HG02610 (cell line): ENCODE measurements around the gene GAL3ST2.
"Not testable (repeated sequence)": the region's sequence is repeated elsewhere in the genome, so short reads cannot be mapped to it uniquely, and the experiment has no call there.

Experiments used
- ATAC-seq: cut with Tn5 transposase; IDR thresholded peaks from one replicate; pipeline ENCODE4 v1.9.1; 2021; ENCODE audit warnings: mild to moderate bottlenecking, moderate library complexity; ENCODE audit not compliant: unreplicated experiment

GAL3ST2 gene

DNA sequence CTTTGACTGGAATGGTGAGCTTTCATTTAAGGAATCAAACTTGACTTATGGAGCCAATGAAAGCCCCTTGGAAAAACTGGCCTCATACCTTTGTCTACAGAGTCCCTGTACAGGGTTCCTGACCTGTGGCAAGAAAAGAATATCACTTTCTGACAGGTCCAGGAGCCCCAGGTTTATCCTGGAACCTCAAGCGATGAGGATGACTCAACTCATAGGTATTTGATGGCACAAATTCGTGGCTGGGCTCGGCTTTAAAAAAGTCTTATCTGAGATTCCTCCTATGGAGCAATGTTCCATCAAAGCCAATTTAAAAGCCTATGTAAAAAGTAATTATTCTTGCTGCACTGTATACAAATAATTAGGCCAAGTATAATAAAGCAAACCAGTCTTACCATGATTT, 14.8 kb downstream of the GAL3ST2 start:
- ATAC-seq, result not testable (repeated sequence)

DNA sequence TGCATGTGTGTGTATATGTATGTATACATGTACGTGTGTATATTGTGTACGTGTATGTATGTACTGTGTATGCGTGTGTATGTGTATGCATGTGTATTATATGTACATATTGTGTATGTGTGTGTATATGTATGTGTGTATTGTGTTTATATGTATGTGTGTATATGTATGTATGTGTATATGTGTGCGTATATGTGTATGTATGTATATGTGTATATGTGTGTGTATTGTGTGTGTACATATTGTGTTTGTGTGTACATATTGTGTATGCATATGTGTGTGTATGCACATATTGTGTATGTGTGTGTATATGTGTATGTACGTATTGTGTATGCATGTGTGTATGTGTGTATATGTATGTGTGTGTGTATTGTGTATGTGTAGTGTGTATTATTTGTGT, 16.8 kb downstream of the GAL3ST2 start:
- no peak for ATAC-seq

DNA sequence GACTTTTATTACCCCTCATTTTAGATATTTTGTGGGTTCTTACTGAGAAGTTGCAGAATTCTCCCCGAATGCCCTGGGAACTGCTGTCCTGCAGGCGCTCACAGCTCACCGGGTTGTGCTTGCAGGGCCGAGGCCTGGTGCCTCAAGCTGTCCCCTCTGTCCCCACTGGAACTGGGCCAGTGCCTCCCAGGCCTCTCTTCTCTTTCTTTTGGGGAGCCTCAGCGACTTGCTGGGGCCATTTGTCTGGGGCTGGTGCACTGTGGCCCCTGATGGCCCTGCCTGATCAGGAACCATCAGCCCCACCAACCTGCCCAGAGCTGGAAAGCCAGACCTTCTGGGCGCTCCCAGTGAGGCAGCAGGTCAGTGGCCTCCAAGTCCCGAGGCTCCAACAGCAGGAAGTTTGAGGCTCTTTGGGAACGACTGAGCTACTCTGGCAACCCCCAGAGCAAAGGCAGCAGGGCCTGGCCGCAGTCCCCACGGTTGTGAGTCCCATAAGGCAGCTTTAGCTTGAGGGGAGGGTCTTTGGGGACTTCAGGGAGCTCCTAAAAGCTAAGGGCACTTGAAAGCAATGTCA, 17.7 kb downstream of the GAL3ST2 start:
- no peak for ATAC-seq

DNA sequence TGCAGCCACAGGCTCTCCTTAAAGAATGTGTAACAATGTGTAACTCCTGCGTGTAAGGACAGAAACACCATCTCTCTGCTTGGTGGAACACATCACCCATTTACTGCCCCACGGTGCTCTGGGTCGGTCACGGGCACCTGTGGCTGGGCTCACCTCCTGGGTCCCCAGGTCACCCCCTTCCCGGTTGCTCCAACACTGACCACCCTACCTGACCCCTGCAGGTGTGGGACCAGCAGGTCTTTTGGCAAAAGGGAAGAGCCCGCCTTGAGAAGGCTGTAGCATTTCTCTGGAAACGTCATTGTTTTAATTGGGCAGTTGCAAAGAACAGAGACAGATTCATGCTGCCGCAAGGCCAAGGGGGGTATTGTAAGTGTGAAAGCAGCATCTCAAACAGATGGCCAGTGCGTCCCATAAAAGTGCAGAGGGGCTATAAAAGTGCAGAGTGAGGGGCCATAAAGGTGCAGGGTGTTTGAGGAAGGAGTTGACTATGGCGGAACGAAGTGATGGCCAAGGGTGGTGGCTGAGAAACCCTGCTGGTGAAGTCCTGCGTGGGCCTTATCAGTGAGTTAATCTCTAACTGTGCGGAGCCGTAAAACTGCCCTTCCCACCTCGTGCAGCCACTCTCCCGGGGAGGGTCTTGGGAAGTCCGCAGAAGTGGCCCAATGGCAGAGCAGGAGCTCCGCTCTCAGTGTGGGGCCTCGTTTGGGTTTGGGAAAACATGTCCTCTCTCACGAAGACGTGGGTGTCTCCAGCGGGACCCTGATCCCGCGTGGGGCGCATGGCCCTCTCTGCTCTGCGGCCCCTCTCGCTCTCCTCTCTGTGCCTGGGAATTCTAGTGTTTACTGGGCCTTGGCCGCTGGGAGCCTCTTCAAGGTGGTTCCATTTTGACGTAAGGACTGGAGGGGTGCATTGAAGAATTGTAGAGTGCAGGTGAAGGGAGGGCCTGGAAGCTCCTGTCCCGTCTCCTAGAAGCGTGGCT, 18.7 kb downstream of the GAL3ST2 start:
- ATAC-seq, result no peak

DNA sequence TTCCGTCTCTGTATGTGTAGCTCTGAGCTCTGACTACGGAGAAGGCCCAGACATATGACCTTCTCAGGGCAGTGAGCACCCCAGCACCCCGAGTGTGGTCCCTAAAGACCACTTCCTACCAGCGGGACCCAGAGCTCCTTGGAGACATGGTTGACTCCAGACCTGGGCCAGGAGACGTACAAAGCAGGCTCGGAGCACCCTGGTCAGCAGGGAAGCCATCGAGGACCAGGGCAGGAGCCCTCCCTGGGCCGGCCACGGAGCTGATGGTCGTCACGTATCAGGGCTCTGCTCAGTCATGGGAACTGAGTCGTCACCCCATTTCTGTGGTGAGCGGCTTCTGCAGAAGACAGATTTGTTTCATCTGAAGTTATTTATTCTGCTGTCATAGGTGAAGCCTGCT, 19.6 kb downstream of the GAL3ST2 start:
- ATAC-seq, result no peak

DNA sequence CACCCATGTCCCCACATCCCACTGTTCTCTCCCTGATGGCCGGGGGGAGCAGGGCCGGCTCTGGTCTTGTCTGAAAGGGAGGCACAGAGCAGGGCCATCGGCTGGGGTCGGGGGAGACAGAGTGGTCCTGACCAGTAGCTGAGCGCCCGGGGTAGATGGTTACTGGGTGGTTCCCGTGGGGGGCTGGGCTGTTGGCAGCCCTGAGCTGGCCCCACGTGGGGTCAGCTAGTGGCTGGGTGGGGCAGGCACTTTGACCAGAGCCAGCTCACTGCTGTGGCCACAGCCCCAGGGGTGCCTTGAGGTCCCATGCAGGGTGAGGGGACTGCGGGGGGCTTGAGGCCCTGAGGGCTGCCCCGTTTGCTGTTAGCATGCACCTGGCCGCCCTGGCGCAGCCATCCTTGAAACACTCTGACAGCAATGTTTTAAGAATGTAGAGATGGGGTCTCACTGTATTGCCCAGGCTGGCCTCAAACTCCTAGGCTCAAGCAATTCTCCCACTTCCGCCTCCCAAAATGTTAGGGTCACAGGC, 20.1 kb downstream of the GAL3ST2 start:
- ATAC-seq, result no peak

DNA sequence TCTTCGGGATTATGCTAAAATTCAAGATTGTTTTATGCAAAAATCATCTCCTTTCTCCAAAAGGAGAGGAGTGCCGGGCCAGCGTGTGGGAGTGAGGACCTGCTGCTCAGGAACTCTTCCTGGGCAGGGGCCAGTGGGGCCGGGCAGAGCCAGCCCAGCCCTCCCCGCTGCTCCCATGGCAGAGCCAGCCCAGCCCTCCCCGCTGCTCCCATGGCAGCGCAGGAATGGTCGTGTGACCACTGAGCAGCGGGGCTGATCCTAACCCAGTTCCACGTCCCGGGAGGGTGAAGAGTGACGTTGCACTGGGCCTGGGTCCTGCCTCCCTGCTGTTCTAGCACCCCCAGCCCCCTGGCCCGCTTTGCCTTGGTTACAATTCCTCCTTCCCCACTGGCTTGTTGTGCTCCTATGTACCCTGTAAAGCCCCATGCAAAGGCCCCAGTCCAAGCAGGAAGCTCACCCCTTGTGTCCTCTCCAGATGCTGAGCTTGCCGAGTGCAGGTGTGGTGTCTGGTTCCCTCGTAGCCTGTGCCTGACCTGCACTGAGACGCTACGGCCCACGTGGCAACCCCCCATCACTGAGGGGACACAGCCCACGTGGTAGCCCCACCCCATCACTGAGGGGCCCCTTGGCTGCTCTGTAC, 20.9 kb downstream of the GAL3ST2 start:
- ATAC-seq, result no peak

DNA sequence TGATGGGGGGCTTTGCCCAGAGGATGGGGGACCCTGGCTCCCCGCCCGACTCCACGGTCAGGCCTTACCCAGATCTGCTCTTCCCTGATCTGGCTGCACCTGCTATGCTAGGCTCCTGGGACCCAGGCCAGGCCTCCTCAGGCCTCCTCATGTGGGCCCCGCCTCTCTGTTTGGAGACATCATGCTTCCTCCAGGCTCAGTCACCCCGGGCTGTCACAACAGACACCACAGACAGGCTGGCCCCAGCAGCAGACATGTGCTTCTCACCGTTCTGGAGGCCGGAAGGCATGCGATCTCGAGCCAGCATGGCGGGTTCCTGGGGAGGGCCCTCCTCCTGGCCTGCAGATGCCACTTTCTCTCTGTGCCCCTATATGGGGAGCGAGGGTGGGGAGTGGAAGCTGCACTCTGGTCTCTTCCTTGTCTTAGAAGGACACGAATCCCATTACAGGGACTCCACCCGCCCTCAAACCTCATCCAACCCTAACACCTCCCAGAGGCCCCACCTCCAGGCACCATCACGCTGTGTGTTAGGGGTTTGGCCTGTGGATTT, 21.5 kb downstream of the GAL3ST2 start:
- ATAC-seq, result no peak

DNA sequence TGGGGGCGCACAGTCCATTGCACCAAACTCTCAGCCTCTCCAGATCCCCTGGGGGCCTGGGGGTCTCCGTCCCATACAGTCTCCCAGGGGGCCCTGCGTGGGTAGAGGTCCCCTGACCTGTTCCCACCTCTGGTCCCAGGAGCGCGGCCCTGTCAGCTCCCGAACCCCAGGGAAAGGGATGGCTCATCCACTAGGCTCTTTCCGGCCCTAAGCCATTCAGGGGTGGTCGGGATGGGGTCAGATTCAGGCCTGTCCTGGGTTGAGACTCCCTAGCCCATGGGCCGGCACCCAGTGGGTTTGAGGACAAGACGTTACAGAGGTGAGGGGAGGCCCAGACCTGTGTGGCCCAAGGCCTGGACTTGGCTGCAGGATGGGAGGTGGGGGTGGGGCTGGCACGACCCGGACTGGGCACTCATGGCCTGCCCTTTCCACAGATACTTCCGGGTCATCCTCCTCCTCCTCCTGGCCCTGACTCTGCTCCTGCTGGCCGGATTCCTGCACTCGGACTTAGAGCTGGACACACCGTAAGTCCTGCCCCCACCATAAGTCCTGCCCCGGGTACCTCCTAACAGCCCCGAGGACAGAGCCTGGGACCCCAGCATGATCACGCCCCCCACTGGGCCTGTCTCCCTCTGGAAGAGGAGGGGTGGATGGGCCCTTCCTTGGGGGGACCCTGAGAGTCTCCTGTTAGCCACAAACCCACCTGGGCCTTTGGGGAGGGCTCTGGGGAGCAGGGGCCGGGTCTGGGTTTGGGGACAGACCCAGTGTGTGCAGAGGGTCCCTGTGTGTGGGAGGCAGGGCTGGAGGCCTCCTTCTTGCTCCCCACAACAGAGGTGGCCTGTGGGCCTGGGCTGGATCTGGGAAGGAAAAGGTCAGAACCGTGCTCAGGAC, 22.3 kb downstream of the GAL3ST2 start:
- no peak for ATAC-seq

DNA sequence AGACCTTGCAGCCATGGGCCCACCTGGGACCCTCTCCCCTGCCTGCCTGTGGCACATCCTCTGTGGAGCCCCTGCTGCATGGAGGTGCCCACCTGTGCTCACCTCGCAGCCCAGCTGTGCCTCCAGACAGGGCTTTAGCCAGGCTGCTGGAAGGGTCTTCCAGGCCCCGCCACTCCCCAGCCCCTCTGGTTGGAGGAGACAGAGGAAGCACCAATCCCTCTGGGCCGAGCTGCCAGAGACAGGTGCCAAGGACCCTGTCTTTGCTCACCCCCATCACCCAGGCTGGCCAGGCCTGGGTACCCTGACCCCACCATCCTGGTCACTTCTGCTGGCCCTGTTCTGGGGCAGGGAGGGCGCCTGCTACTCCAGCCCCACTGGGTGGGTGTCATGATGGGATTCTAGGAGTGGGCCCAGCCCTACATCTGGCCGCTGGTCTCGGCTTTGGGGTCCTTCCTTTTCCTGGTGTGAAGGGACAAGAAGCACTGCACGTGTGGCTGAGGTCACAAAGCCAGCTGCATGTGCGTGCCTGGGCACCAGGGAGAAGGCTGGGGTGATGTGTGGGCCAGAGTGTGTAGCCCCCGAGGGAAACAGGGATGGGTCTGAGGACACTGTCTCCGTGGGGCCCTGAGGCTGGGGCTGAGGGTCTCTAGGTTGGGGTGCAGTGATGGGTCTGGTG, 23.0 kb downstream of the GAL3ST2 start:
- ATAC-seq, result no peak

DNA sequence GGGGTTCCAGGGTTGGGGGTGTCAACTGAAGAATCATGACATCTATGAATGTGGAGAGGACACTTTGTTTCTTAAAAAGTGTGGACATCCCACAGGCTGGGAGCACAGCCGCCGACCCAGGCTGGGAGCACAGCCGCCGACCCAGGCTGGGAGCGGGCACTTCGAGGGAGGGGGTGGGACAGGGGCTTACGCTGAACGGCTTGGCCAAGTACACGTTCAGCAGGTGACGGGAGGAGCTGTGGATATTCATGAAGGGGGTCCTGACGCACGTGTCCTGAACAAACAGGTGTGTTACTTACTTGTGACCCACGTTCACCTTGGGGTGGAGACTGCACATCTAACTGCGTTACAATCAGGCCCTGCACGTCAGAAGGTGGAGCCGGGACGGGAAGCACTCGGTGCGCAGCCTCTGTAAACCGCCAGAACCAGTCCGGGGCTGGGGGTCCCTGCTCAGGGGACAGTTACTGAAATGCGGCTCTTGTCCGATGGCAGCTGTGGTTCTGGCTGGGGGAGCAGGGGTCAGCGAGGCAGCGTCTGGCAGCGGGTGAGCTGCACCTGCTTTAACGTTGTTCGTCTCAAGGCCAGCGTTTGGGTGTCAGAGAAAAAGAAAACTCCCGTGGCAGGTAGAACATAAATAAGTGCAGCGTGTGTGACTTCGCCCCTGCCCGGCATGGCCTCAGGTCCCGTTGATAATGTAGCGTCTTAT, 23.7 kb downstream of the GAL3ST2 start:
- not testable (repeated sequence) for ATAC-seq

DNA sequence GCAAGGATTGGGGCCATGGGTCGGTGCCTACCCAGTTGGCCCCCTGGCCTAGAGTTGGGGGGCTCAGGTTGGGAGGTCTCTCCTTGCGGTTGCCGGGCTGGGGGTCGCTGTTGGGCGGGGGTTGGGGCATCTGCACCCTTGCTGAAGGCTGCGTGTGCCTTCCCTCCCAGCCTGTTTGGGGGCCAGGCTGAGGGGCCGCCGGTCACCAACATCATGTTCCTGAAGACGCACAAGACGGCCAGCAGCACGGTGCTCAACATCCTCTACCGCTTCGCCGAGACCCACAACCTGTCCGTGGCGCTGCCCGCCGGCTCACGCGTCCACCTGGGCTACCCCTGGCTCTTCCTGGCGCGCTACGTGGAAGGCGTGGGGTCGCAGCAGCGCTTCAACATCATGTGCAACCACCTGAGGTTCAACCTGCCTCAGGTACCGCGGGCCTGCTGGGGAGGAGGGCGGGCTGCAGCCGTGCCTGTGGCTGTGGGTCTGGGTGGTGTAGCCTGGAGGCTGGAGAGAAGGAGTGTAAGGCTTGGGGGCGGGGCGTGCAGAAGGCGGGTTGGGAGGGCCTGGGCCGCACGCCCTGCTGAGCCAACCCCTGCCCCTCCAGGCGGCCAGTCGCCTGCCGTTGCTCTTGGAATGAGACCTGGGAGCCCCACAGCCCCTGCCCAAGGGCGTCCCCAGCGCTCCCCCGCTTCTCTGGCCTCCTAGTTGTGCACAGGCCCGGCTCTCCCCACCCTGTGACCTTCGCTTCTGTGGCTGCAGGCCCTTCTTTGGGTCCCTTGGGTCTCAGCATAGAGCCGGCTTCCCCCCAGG, 25.2 kb downstream of the GAL3ST2 start:
- ATAC-seq, result no peak

DNA sequence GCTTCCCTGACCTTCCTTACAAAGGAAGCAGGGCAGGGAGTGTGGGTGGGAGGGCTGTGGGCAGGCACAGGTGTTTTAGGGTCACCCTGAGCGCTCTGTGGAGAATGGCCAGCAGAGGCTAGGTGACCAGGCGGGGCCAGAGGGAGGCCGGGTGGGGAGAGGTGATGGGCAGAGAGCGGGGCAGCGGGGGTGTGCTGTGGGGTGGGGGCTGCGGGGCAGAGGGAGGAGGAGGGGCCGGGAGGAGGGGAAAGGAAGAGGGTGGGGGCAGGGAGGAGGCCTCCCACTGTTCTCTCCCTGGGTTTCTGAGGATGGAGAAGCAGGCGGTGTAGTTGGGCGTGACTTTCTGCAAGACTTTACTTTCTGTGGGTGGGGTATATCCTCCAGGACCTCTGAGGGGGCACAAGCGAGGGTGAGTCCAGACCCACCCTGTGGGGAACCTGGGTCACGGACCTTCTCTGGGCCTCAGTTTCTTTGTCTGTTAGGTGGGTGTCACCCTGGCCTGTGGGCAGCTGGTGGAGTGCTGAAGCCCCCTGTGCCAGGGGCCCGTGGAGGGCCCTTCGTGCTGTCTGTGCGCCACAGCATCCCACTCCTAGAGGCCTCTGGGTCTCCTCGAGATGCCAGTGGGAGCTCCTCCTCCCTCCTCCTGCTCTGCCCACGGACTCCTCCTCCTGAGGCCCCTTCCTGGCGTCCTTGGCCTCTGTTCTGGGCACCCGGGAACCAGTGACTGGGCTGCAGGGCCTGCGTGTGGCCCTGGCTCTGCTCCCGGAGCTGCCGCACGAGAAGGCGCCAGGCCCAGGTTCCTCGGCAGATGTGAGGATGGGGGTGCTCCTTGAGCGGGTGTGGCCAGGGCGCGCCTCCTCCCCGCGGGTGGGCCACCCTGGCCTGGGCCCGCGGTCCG, 26.0 kb downstream of the GAL3ST2 start:
- no peak for ATAC-seq

DNA sequence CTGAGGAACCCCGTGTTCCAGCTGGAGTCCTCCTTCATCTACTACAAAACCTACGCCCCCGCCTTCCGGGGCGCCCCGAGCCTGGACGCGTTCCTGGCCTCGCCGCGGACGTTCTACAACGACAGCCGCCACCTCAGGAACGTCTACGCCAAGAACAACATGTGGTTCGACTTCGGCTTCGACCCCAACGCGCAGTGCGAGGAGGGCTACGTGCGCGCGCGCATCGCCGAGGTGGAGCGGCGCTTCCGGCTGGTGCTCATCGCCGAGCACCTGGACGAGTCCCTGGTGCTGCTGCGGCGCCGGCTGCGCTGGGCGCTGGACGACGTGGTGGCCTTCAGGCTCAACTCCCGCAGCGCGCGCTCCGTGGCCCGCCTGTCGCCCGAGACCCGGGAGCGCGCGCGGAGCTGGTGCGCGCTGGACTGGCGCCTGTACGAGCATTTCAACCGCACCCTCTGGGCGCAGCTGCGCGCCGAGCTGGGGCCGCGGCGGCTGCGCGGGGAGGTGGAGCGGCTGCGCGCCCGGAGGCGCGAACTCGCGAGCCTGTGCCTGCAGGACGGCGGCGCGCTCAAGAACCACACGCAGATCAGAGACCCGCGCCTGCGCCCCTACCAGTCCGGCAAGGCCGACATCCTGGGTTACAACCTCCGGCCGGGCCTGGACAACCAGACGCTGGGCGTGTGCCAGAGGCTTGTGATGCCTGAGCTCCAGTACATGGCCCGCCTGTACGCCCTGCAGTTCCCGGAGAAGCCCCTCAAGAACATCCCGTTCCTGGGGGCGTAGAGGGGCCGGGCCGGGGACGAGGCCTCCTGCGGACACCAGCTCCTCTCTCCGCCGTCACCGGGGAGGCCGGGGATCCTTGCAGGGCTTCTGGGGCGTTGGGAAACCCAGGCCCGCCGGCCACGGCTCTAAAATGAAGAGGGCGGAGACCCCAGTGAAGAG, 27.0 kb downstream of the GAL3ST2 start:
- no peak for ATAC-seq

DNA sequence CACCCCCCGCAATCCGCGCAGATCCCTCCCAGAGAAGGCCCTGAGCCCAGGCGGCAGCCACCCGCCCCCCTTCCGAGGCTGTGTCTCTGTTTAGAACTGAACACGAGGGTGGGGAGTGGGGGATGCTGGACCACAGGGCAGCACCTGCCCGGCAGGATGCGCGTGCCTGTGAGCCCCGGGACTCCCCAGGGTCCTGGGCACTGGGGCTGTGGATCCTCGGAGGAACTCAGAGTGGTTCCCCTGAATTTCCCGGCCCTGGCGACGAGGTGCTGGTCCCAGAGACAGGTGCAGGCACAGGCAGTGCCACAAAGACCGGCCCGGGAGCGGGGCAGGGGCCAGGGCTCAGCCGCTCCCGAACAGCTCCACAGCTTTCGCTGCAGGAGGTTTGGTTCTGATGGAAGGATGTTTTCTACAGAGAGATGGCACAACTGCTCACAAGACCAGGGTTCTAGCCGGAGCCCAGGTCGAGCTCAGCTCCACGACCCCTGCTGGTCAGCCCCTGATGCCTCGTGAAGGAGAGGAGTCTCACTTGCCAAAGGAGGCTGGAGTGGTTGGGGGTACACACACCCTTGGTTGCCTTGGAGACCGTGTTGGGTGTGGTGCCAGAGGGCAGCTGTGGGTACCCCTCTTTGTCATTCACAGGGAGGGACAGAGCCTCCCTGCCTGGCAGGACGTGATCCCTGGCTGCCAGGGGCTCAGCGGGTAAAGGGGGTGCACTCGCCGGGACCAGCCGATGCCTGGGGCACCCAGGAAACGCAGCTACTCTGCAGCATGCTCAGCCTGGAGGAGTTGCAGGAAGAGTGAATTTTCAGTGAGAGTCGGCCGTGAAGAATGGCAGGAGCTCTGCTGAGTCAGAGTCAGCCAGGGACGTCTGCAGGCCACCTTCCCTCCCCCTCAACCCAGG, 28.0 kb downstream of the GAL3ST2 start:
- no peak for ATAC-seq
